Prostate gland (tissue), 2 donors: ENCODE measurements around the gene AGK.

Experiments
- CTCF ChIP-seq, 4 experiments: fragments of 200-600 bp in 2 of 4; fragments of 450-650 bp in 2 of 4; sonication (generic) in 2 of 4; IDR thresholded peaks; 1 replicate in 3 of 4; 2 replicates in 1 of 4; pipeline ENCODE4 v1.5.1; 2016 to 2019; ENCODE audit warnings: antibody characterized with exemption in 4 of 4, mild to moderate bottlenecking in 2 of 4, moderate library complexity in 2 of 4
- POLR2AphosphoS5 ChIP-seq: sonication (generic); formaldehyde crosslinking; IDR thresholded peaks from one replicate; pipeline ENCODE4 v1.6.1; 2017; ENCODE audit warnings: antibody characterized with exemption

GRCh38 chr7:141590666-141591065, 39.5 kb downstream of the AGK start:
- TF ChIP-seq CTCF (IDR thresholded peaks at IDR 0.05) (no peak), POLR2AphosphoS5 (no peak)
